Stimulated activated CD4-positive, alpha-beta T cell treated with anti-CD3 and anti-CD28 coated beads, Interleukin-2, amount 100 ng/mL, for 24 hours (primary cell): ENCODE measurements around the gene MPP1.

Experiments used
- DNase-seq, 2 donors: peaks; one replicate each; pipeline ENCODE4 v3.0.0-alpha.2; 2020

Gene MPP1

DNA sequence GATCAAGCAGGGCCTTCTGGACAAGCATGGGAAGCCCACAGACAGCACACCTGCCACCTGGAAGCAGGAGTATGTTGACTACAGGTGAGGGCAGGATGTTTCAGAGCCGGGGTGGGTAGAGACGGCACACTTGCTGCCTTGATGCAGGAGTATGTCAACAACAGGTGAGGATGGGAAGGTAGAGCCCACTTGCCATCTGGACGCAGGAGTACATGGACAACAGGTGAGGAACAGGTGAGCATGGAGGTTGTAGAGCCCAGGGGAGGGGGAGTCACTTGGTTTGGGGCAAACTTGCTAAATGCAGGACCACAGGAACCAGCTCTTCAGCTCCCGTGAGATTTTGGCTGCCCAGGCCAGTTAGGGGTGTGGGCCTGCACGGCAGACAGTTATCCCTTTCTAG lies 30.7 kb downstream of the MPP1 start:
- no peak for DNase-seq

DNA sequence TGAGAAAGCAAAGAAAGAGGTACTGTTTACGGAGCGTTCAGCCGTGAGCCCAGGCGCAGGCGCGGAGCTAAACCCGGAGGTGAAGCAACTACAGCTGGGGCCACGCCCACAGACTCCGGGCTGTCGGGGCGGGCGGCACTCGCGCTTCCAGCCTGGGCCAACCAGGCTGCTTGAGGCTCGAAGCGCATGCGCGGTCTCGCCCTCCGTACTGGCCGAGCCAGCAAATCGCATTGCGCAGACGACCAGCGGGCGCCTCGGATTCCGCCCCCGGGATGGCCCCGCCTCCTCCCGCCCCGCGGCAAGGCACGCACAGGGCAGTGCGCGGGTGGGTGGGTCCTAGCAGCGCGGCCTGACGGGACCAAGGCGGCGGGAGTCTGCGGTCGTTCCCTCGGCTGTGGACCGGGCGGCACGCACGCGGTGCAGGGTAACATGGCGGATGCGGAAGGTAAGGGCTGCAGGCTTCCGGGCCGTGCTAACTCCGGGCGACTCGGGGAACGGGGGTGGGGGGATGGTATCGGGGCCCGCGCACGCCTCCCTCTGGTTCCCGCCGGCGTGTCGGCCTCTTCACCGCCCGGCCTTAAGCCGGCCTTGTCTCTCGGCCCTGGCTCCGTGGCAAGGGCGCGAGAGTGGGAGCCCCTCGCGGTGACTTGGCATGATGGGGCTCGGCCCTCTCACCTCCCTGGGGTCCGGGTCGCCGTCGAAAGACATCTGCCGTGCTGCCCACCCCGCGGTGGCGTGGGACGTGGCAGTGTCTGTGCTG lies 42.6 kb downstream of the MPP1 start, which contains the start of gene DKC1:
TSS of gene DKC1 (plus strand) at position 328 of the 760 bp plus-strand sequence. CDS start at position 430, 102 bp downstream.
- DNase-seq, result peak; percentile 93 to 95

DNA sequence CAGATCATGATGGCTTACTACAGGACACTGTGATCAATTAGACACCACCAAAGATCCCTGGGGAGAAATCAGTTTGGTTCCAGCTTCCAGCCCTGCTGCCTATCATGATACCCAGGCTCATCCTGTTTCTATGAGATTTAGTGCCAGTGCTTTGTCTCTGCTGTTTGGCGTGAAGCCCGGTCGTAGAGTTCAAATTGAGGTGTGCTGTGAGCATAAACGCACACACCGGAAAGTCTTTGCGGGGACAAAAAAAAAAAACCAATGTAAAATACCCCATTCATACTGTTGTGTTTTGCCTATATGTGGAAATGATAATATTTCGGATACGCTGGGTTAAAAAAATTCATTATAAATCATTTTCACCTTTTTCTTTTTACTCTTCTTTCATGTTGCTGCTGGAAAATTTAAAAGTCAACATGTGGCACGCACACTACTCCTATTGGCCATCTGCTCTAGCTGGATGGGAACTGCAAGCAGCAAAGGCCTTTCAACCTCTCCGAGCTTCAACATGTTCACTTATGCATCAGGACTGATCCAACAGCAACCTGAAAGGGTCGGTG lies 43.2 kb downstream of the MPP1 start:
- DNase-seq, result no peak

GRCh38 chrX:154758696-154759095 lies 46.6 kb downstream of the MPP1 start:
- DNase-seq, result no peak

- DNase-seq, result no peak
These were observed 53.5 kb downstream of the MPP1 start for GRCh38 chrX:154751669-154752271.

- no peak for DNase-seq
These were observed 54.0 kb downstream of the MPP1 start for GRCh38 chrX:154751203-154751668.

DNA sequence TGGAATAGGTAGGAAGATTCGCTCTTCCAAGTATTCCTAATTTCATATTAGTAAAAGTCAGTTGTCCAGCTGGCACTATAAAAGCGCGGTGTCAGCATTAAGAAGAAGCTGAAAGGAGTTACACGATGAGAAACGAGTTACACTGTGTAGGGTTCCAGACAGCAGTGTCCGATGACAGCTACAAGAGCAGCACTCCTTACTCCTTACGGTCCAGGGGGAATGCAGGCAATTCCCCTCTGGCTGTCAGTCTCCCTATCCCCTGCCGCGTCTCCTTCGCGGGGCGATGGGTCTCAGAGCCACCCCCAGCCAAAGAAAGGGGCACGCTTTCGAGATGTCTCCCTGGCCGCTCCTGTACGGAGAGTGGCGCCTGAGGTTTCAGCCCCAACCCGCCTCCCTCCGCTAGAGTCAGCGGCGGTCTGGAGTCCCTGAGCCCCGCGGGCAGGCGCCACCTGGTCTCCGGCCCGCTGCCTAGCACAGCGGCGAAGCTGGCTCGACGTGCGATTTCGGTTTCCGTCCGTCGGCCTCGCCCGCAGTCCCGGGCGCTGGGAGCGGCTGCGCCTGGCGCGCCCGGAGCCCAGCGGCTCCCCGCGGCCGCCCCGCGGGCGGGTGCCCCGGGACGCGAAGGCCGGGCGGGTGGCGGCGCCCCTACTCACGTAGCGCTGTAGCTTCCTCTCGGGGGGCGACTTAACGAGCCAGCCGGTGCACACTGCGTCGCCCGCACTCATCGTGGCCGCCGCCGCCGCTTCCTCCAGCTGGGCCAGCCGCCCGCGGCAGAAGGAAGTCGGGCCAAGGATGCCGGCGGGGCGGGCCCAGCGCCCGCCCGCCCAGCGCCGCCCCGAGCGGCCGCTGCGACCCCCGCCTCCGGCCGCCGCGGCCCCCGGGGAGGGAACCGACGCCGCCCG lies 54.7 kb downstream of the MPP1 start, which contains the start of gene GAB3:
TSS of gene GAB3 (minus strand) at position 777 of the 902 bp plus-strand sequence. CDS start at position 725, 52 bp downstream.
- peak; percentile 29 to 52 for DNase-seq

GRCh38 chrX:154749856-154750255 lies 55.4 kb downstream of the MPP1 start:
- DNase-seq, result no peak

GRCh38 chrX:154748712-154749339 lies 56.5 kb downstream of the MPP1 start:
- DNase-seq, result peak in 1 of 2 donors; percentile 40

DNA sequence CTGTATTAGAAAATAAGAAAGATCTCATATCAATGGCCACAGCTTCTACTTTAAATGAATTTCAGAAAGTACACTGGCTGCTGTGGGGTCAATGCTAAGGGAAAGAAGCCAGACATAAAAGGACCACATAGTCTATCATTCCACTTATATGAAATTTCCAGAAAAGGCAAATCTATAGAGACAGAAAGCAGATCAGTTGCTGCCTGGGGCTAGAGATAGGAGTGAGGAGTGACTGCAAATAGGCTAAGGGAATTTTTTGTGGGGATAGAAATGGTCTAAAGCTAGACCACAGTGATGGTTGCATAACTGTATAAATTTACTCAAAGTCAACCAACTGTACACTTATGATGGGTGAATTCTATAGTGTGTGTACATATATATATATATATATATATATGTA lies 62.7 kb downstream of the MPP1 start:
- no peak for DNase-seq

DNA sequence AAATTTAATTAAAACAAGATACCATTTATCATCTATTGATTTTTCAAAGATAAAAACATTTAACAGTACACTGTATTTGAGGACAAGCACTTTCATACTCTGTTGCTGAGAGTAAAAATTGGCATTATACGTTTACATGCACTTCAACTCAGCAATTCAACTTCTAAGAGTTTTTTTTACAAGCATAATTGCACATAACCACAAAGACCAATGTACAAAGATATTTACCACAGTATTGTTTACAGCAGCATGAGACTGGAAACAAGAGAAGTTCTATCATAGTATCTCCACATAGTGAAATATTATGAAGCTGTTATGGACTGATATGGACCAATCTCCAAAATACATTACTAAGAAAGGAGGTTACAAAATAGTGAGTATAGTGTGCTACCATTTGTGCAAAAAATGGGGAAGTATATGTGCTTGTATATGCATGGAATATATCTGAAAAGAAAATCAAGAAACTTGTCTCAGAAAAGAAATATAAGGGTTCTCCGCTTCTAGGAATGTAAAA lies 65.3 kb downstream of the MPP1 start:
- DNase-seq, result no peak

DNA sequence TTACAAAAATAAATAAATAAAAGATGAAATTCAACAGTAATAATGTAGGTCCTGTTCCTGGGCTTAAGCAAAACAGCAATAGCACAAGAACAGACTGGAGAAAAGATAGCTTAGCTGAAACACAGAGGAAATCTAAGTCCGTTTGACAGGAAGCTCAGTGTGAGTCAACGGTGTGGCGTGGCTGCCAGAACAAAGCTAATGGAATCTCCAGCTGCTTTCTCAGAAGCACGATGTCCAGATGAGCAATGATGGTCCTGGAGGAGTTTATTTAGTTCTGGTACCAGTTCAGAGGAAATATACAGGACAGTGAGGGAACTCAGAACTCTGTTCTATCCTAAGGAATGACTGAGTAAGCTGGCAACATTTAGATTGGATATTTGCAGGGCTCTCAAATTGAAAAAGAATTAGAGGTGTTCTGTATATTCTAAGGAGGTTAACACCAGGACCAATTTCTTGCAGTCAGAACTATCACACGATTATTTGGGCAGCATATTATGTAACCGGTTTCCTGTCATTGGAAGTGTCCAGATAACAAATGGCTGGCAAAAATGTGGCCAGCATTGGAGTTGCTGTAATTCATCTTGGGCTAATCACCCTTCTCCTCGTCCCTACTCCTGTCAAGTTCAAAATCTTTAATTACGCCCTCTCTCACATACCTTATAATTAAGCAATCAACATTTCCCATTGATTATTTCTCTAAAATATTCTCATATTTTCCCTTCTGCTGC lies 67.1 kb downstream of the MPP1 start:
- peak in 1 of 2 donors; percentile 20 for DNase-seq

- no peak for DNase-seq
These were observed 68.1 kb downstream of the MPP1 start for GRCh38 chrX:154737136-154737535.

DNA sequence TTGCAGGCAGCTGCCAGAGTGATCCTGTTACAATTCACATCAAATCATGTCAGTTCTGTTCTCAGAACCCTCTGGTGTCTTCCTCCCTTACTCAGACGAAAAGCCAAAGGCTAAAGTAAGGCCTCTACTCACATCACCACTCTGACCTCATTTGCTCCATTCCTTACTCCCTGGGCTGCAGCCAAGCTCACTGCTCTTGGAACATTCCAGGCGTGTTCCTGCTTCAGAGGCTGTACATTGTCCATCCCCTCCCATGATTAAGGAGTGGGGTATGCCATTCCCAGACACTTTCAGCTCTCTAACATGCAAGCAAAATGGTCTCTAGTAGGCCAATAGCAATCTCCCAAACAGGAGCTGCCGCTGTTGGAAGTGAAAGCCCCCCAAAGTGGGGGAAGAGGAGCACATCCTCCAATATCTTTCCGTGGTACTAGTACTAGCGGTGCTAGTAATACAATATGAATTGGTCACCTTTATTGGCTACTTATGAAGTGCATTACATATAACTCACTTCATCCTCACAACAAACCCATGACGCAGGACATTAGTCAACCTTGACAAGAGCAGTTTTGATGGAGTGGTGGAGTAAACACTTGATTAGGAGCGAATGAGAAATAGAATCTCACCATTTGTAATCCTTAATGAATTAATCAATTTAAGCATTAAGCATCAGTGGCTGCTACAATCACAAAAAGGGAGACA lies 69.4 kb downstream of the MPP1 start:
- DNase-seq, result no peak

- DNase-seq, result peak in 1 of 2 donors; percentile 5
These were observed 71.1 kb downstream of the MPP1 start for GRCh38 chrX:154734061-154734781.

GRCh38 chrX:154733066-154733425 lies 72.2 kb downstream of the MPP1 start:
- DNase-seq, result no peak

GRCh38 chrX:154732421-154733065 lies 72.7 kb downstream of the MPP1 start:
- no peak for DNase-seq

DNA sequence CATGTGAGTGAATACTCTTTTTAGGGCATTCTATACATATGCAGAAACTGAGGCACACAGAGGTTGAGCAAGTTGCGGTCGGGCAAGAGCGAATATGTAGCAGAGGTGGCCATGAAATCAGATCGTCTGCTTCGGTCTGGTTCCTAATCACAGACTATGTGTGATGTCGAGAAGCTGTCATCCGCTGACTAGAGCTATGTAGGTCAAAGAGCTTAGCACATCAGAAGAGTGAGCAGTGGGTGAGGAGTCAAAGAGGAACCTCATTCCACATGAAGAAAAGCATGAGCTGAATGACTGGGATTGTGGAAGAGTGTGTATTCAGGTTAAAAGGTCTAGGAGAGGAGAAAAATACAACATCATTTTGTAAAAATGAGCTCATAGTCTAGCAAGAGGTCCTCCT lies 73.4 kb downstream of the MPP1 start:
- no peak for DNase-seq

DNA sequence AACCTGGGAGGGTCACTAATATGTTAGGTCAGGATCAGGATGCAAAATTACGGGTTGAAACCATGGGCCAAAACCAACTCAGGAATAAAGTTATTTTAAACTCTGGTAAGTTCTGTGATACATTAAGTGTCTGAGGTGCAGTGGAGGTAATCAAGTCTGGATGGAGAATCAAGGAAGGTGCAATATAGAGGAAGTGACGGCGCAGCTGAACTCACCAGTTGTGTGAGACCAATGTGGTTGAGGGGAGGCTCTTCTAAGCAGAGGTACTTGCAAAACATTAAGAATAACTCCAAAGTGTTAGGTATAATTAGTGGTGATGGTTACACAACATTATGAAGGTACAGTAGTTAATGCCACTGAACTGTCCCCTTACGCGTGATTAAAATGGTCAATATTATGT lies 74.1 kb downstream of the MPP1 start:
- DNase-seq, result no peak
